Right renal cortex interstitium (tissue), 3 donors: Measurements from ENCODE around the gene WDR86. TPM values are rescaled to one million over a fixed set of nuclear protein-coding genes. Genes with fewer than 3 reads are reported as not detected.

ENCODE experiments used
- DNase-seq, 3 donors: peaks; one replicate each; pipeline ENCODE4 v3.0.0-alpha.2; 2013; ENCODE audit warnings: low read depth in 3 of 3, low spot score in 2 of 3
- polyA plus RNA-seq, 3 donors: library from polyadenylated mRNA; unstranded; fragments of 120-200 nt; gene quantifications; one replicate each; pipeline ENCODE4 v1.2.1, GENCODE V29; 2013; ENCODE audit not compliant: insufficient read length in 3 of 3

Gene WDR86
- polyA plus RNA-seq, 3 donors, result 20.4 to 23.6 (median 21.1) TPM

- DNase-seq, result no peak
Observed at GRCh38 chr7:151381348-151382078, 28.3 kb downstream of the WDR86 start.

- DNase-seq, result no peak
Observed at GRCh38 chr7:151381098-151381347, 28.8 kb downstream of the WDR86 start.

GRCh38 chr7:151380199-151381097 lies 29.4 kb downstream of the WDR86 start:
- no peak for DNase-seq

GRCh38 chr7:151379534-151380198 lies 30.2 kb downstream of the WDR86 start:
- no peak for DNase-seq

GRCh38 chr7:151379193-151379520 lies 30.7 kb downstream of the WDR86 start:
- DNase-seq, result no peak

- no peak for DNase-seq
Observed at GRCh38 chr7:151378496-151379192, 31.2 kb downstream of the WDR86 start.

- DNase-seq, result no peak
Observed at GRCh38 chr7:151378011-151378410, 31.8 kb downstream of the WDR86 start.

GRCh38 chr7:151377406-151377805 lies 32.4 kb downstream of the WDR86 start:
- DNase-seq, result no peak

GRCh38 chr7:151376218-151376902 lies 33.5 kb downstream of the WDR86 start:
- no peak for DNase-seq

- DNase-seq, result no peak
Observed at GRCh38 chr7:151375530-151376217, 34.2 kb downstream of the WDR86 start.

GRCh38 chr7:151374726-151375125 lies 35.1 kb downstream of the WDR86 start:
- DNase-seq, result no peak

GRCh38 chr7:151374139-151374538 lies 35.7 kb downstream of the WDR86 start:
- DNase-seq, result no peak

GRCh38 chr7:151373599-151373998 lies 36.2 kb downstream of the WDR86 start:
- DNase-seq, result no peak

- no peak for DNase-seq
Observed at GRCh38 chr7:151372612-151373265, 37.1 kb downstream of the WDR86 start.

GRCh38 chr7:151371266-151371665 lies 38.6 kb downstream of the WDR86 start:
- DNase-seq, result no peak

GRCh38 chr7:151368136-151368571 lies 41.7 kb downstream of the WDR86 start:
- DNase-seq, result peak; percentile 68 to 72 (median 71)

- DNase-seq, result no peak
Observed at GRCh38 chr7:151367284-151367683, 42.6 kb downstream of the WDR86 start.

GRCh38 chr7:151366880-151367222 lies 43.0 kb downstream of the WDR86 start:
- DNase-seq, result peak in 1 of 3 donors; percentile 36

GRCh38 chr7:151366166-151366879 lies 43.5 kb downstream of the WDR86 start:
- DNase-seq, result no peak
